ENCODE data around the gene CASKIN1.

The CASKIN1 gene

DNA sequence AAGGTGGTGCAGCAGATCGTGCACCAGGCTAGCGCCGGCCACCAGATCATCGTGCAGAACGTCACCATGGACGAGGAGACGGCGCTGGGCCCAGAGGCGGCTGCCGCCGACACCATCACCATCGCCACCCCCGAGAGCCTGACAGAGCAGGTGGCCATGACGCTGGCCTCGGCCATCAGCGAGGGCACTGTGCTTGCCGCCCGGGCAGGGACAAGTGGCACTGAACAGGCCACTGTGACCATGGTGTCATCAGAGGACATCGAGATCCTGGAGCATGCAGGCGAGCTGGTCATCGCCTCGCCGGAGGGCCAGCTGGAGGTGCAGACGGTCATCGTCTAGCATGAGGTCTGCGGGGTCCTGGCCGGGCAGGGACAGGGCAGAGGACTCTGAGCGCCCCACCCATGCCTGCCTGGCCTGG lies 38.8 kb upstream of the CASKIN1 start:
- Histone ChIP-seq H3K9me3 (ENCODE audit: insufficient read depth, low read length, severe bottlenecking) (no peaks in the 10 kb centered on the region), H3K9ac (ENCODE audit: low read depth, low read length) (no peak overlapping the region), H3K4me3 (ENCODE audit: low read depth in 1 of 2, low read length in 2 of 2) (no peak overlapping the region), H3K27ac (ENCODE audit: low read length) (no peak overlapping the region), H3K36me3 (ENCODE audit: insufficient read depth, low read length) (peaks cover 84% of the 10 kb centered on the region), H4K20me1 (ENCODE audit: insufficient read depth, low read length) (peaks cover 43% of the 10 kb centered on the region), H2AFZ (ENCODE audit: low read depth, low read length) (no peak overlapping the region), H3K27me3 (ENCODE audit: insufficient read depth, low read length, poor library complexity) (no peaks in the 10 kb centered on the region), H3K79me2 (ENCODE audit: insufficient read depth, low read length) (no peaks in the 10 kb centered on the region), H3K4me2 (ENCODE audit: insufficient read depth, low read length) (no peak overlapping the region), H3K4me1 (ENCODE audit: insufficient read depth, low read length) (no peaks in the 10 kb centered on the region)
- ATAC-seq (ENCODE audit: insufficient read depth, low read depth): no peak
- no peak for TF ChIP-seq EZH2 (IDR thresholded peaks at IDR 0.05; ENCODE audit: borderline replicate concordance, low read depth, low read length, severe bottlenecking)
- TF ChIP-seq, protein P1, sequence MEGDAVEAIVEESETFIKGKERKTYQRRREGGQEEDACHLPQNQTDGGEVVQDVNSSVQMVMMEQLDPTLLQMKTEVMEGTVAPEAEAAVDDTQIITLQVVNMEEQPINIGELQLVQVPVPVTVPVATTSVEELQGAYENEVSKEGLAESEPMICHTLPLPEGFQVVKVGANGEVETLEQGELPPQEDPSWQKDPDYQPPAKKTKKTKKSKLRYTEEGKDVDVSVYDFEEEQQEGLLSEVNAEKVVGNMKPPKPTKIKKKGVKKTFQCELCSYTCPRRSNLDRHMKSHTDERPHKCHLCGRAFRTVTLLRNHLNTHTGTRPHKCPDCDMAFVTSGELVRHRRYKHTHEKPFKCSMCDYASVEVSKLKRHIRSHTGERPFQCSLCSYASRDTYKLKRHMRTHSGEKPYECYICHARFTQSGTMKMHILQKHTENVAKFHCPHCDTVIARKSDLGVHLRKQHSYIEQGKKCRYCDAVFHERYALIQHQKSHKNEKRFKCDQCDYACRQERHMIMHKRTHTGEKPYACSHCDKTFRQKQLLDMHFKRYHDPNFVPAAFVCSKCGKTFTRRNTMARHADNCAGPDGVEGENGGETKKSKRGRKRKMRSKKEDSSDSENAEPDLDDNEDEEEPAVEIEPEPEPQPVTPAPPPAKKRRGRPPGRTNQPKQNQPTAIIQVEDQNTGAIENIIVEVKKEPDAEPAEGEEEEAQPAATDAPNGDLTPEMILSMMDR (IDR thresholded peaks at IDR 0.05; ENCODE audit: borderline replicate concordance, extremely low read depth, low read length, poor library complexity, severe bottlenecking): no peak
- DNase-seq: no peak

DNA sequence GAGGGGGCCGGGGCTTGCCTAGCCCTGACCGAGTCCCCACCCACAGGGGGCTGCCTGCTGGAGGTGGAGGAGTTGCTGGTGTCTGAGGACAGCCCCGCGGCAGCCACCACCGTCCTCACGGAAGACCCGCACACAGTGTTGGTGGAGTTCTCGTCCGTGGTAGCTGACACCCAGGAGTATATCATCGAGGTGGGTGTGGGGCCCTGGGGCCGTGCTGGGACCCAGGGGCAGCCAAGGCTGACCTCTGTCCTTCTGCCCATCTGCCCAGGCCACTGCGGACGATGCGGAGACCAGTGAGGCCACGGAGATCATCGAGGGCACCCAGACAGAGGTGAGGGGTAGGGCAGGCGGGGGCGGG lies 38.4 kb upstream of the CASKIN1 start:
- H3K27ac ChIP-seq (ENCODE audit: low read length): no peak overlapping the region
- H3K9ac ChIP-seq (ENCODE audit: low read depth, low read length): no peak overlapping the region
- H3K4me3 ChIP-seq (ENCODE audit: low read depth in 1 of 2, low read length in 2 of 2): no peak overlapping the region
- H3K4me1 ChIP-seq (ENCODE audit: insufficient read depth, low read length): no peaks in the 10 kb centered on the region
- H3K36me3 ChIP-seq (ENCODE audit: insufficient read depth, low read length): peaks cover 87% of the 10 kb centered on the region
- no peak overlapping the region for H2AFZ ChIP-seq (ENCODE audit: low read depth, low read length)
- H3K4me2 ChIP-seq (ENCODE audit: insufficient read depth, low read length): no peak overlapping the region
- TF ChIP-seq, protein P1 (IDR thresholded peaks at IDR 0.05; ENCODE audit: borderline replicate concordance, extremely low read depth, low read length, poor library complexity, severe bottlenecking): no peak
- TF ChIP-seq EZH2 (IDR thresholded peaks at IDR 0.05; ENCODE audit: borderline replicate concordance, low read depth, low read length, severe bottlenecking): no peak
- peaks cover 47% of the 10 kb centered on the region for H4K20me1 ChIP-seq (ENCODE audit: insufficient read depth, low read length)
- ATAC-seq (ENCODE audit: insufficient read depth, low read depth) (no peak), DNase-seq (no peak)
- H3K27me3 ChIP-seq (ENCODE audit: insufficient read depth, low read length, poor library complexity): no peaks in the 10 kb centered on the region
- 0 out of 2 replicates have a peak, but pooled peaks cover 1% of the 10 kb centered on the region for H3K79me2 ChIP-seq (ENCODE audit: insufficient read depth, low read length)
- H3K9me3 ChIP-seq (ENCODE audit: insufficient read depth, low read length, severe bottlenecking): no peaks in the 10 kb centered on the region

DNA sequence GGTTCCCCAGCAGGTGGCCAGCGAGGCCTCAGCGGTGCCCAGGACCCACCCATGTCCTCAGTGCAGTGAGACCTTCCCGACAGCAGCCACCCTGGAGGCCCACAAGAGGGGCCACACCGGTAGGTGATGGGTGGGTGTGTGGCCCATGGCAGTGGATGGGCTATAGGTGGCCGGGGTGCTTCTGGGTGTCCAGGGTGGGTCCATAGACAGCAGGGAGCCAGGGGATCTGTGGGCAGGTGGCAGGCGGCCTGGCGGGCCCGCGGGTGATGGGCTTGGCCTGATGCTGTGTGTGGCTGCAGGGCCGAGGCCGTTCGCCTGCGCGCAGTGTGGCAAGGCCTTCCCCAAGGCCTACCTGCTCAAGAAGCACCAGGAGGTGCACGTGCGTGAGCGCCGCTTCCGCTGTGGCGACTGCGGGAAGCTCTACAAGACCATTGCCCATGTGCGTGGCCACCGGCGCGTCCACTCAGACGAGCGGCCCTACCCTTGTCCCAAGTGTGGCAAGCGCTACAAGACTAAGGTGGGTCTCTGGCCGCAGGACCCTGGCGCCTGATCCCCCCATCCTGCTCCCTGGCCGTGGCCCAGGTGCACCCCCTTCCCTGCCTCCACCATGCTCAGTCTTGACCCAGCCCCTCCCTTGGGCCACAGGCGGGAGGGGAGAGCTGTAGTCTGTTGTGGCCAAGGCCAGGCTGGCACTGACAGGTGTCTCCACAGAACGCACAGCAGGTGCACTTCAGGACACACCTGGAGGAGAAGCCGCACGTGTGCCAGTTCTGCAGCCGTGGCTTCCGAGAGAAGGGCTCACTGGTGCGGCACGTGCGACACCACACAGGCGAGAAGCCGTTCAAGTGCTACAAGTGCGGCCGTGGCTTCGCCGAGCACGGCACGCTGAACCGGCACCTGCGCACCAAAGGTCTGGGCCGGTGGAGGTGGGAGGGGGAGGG lies 37.7 kb upstream of the CASKIN1 start:
- no peak overlapping the region for H3K4me2 ChIP-seq (ENCODE audit: insufficient read depth, low read length)
- no peak overlapping the region for H3K9ac ChIP-seq (ENCODE audit: low read depth, low read length)
- 0 out of 2 replicates have a peak, but pooled peaks cover 8% of the 10 kb centered on the region for H3K79me2 ChIP-seq (ENCODE audit: insufficient read depth, low read length)
- H3K27me3 ChIP-seq (ENCODE audit: insufficient read depth, low read length, poor library complexity): no peaks in the 10 kb centered on the region
- H4K20me1 ChIP-seq (ENCODE audit: insufficient read depth, low read length): peaks cover 53% of the 10 kb centered on the region
- H3K4me1 ChIP-seq (ENCODE audit: insufficient read depth, low read length): no peaks in the 10 kb centered on the region
- DNase-seq (no peak), ATAC-seq (ENCODE audit: insufficient read depth, low read depth) (no peak)
- TF ChIP-seq, protein P1 (IDR thresholded peaks at IDR 0.05; ENCODE audit: borderline replicate concordance, extremely low read depth, low read length, poor library complexity, severe bottlenecking): no peak
- no peak for TF ChIP-seq EZH2 (IDR thresholded peaks at IDR 0.05; ENCODE audit: borderline replicate concordance, low read depth, low read length, severe bottlenecking)
- H3K27ac ChIP-seq (ENCODE audit: low read length): no peak overlapping the region
- H3K4me3 ChIP-seq (ENCODE audit: low read depth in 1 of 2, low read length in 2 of 2): no peak overlapping the region
- no peaks in the 10 kb centered on the region for H3K9me3 ChIP-seq (ENCODE audit: insufficient read depth, low read length, severe bottlenecking)
- no peak overlapping the region for H2AFZ ChIP-seq (ENCODE audit: low read depth, low read length)
- H3K36me3 ChIP-seq (ENCODE audit: insufficient read depth, low read length): peaks cover 88% of the 10 kb centered on the region

All from DND-41 (cell line).